ENCODE data around the gene XPO6.

The XPO6 gene

DNA sequence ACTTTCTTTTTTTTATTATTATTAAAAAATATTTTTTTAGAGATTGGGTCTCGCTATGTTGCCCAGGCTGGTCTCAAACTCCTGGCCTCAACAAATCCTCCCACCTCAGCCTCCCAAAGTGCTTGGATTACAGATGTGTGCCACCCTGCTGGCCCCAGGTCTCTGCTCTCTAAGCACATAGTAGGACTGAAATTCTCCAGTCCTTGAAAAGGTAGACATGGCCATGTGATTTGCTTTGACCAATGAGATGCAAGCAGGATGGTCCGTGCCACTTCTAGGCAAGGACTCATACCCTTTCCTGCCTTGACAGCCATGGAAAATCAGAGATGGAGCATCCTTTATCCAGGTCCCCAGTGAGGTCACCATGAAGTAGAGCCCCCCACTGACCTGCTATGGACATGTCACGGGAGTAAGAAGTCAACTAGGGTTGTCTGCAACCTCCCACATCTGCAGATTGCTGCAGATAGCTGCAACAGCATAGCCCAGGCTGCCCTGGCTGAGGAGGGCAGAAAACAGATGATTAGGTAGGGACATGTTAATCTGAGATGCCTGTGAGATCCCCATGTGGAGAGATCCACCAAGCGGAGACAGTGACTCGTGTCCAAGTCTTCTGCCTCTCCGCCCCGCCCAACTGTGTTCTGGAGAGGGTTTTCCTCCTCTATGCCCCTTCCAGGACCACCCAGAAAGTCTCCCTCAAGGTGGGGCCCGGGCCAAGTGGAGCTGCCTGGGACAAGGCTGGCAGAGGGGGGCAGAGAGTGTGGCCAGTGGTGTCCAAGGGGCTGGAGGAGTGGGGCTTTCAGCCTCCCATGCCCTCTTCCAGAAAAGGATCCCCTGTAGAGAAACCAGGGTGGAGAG is 159.3 kb downstream of the XPO6 start:
- Mint-ChIP-seq H3K36me3 (ENCODE audit: low read depth) (no peaks in the 10 kb centered on the region), H3K27me3 (peaks cover 13% of the 10 kb centered on the region), H3K9me3 (no peaks in the 10 kb centered on the region), H3K4me3 (no peak overlapping the region), H3K4me1 (ENCODE audit: low read depth) (no peaks in the 10 kb centered on the region), H3K27ac (no peak overlapping the region)
- intact Hi-C loops (cut with micrococcal nuclease), result no loop called here

DNA sequence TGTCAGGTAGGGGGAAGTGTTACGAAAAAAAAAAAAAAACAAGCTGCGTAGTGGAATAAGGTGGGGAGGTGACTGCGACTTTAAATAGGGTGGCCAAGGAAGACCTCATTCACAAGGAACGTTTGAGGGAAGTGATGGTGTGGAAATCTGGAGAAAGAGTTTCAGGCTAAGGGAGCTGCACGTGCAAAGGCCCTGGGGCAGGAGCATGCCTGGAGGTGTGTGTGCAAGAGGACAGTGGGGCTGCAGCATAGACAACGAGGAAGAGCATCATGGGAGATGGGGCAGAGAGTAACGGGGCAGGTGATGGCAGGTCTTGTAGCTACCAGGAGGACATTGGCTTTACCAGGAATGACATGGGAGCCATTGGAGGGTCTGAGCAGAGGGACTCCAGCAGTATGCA is 160.3 kb downstream of the XPO6 start:
- H3K27ac Mint-ChIP-seq, result no peak overlapping the region
- H3K4me1 Mint-ChIP-seq (ENCODE audit: low read depth), result no peaks in the 10 kb centered on the region
- peaks cover 15% of the 10 kb centered on the region for H3K27me3 Mint-ChIP-seq
- H3K4me3 Mint-ChIP-seq, result no peak overlapping the region
- no peaks in the 10 kb centered on the region for H3K9me3 Mint-ChIP-seq
- intact Hi-C loops (cut with micrococcal nuclease), result no loop called here
- H3K36me3 Mint-ChIP-seq (ENCODE audit: low read depth), result no peaks in the 10 kb centered on the region

Data from dendritic cell treated with granulocyte-macrophage colony-stimulating factor and Interleukin-4, amounts not matched to agents 40 ng/mL and 50 ng/mL, for 4 days (primary cell).